ENCODE data around the gene TMEM40. TPM values are rescaled to one million over a fixed set of nuclear protein-coding genes. Genes with fewer than 3 reads are reported as not detected.
A peak's percentile ranks its signal among the peaks of the same experiment; 100 is the strongest.

Gene TMEM40
- total and polyA plus RNA-seq, 9 of the 15 experiments (the other 6 are each of a cell fraction or from before 2014, with no cell fraction given) = 0.11 to 0.31 (median 0.14) TPM; not detected in 6

GRCh38 chr3:12758025-12758781 lies 856 bp downstream of the TMEM40 start:
- peak; percentile 19; the same call in 1 of the 3 replicates for ATAC-seq
- DNase-seq (ENCODE audit: extremely low read depth in 1 of 4, low spot score in 3 of 4) = no peak
- no peak overlapping the region for H3K4me2 ChIP-seq (ENCODE audit: insufficient read depth, low read length)
- no TSS peak for BruUV-seq (replicated peaks)
- H3K36me3 ChIP-seq (ENCODE audit: control insufficient read depth, insufficient read depth, low read length) = no peaks in the 10 kb centered on the region
- 0 out of 4 replicates have a peak overlapping the region, but pooled peaks of 1 of the 2 experiments have one; percentile 10 for H3K9ac ChIP-seq (ENCODE audit: insufficient read depth in 1 of 2, low read depth in 2 of 2, low read length in 2 of 2)
- peaks cover 2 to 15% of the 10 kb centered on the region in 2 experiments; a peak in 3 of 5 replicates for H3K27me3 ChIP-seq (ENCODE audit: control insufficient read depth in 2 of 2, insufficient read depth in 2 of 2, low read length in 2 of 2)
- FAIRE-seq = no peak
- intact Hi-C loops (cut with micrococcal nuclease) (no loop called here), in situ Hi-C loops (cut with MboI) (no loop called here)
- TF ChIP-seq ZNF384 (IDR thresholded peaks at IDR 0.05; ENCODE audit: low read depth, low read length) (peak; percentile 43; the same call in 1 of the 2 replicates), ZNF395 (CRISPR knock-in tag; IDR thresholded peaks at IDR 0.05) (no peak), PTRF (tag; IDR thresholded peaks at IDR 0.05) (no peak), ILF3 (IDR thresholded peaks at IDR 0.05; ENCODE audit: borderline replicate concordance) (no peak), CTCF (IDR thresholded peaks at IDR 0.05 in 2 of 3, conservative IDR thresholded peaks at IDR 0.05 in 1 of 3; ENCODE audit: insufficient read depth in 2 of 3, low read depth in 1 of 3, low read length in 3 of 3) (peak in 1 of 3 experiments; percentile 5; a peak in 1 of 6 replicates)
- no peaks in the 10 kb centered on the region for H4K20me1 ChIP-seq (replicated peaks; ENCODE audit: control insufficient read depth, insufficient read depth, low read length)
- ChIA-PET CTCF (ENCODE audit: low intra/inter-chr PET ratio) (no interaction called here), POLR2A (interaction anchor here (0.8 to 2.1 kb wide), 5 partner anchors 10 to 98 kb away, joined by 3 to 8 read pairs (median 3); no protein-coding TSS in a partner anchor)
- WGBS (ENCODE audit: insufficient coverage, low coverage, missing lambda C conversion rate) = 25% methylated on average over 5 of the region's 5 CpGs
- no peaks in the 10 kb centered on the region for H3K9me1 ChIP-seq (ENCODE audit: control insufficient read depth, insufficient read depth, low read length)
- H2AFZ ChIP-seq (ENCODE audit: low read depth, low read length) = peak overlapping the region; percentile 73
- H3K4me3 ChIP-seq = no peak overlapping the region
- no peaks in the 10 kb centered on the region for H3K79me2 ChIP-seq (ENCODE audit: control insufficient read depth, insufficient read depth, low read length)
- peaks cover 9 to 20% of the 10 kb centered on the region in 2 experiments for H3K4me1 ChIP-seq (replicated peaks in 1 of 2; ENCODE audit: control insufficient read depth in 2 of 2, insufficient read depth in 2 of 2, low read length in 2 of 2)
- H3K27ac ChIP-seq (ENCODE audit: extremely low read depth, low read depth, low read length) = no peak overlapping the region
- H3K9me3 ChIP-seq (replicated peaks; ENCODE audit: control insufficient read depth, insufficient read depth, low read depth, low read length) = no peaks in the 10 kb centered on the region
